AG10803 (cell line): ENCODE results near the gene P4HTM.

Source experiments
- DNase-seq: peaks from one replicate; pipeline ENCODE4 v3.0.0; 2010; ENCODE audit warnings: low read depth
- H3K4me3 ChIP-seq: 2 replicates; pipeline ENCODE4 v1.5.1; 2011; ENCODE audit warnings: mild to moderate bottlenecking, low read length, control low read depth
- CTCF ChIP-seq: conservative IDR thresholded peaks from 2 replicates; pipeline ENCODE4 v1.5.1; 2011; ENCODE audit warnings: mild to moderate bottlenecking, low read length, control low read depth, inconsistent platforms

The P4HTM gene

GRCh38 chr3:48983096-48983495 is 6.9 kb upstream of the P4HTM start:
- no peak for TF ChIP-seq CTCF
- DNase-seq = no peak

GRCh38 chr3:48984663-48985062 is 5.4 kb upstream of the P4HTM start:
- no peak for TF ChIP-seq CTCF

More at GRCh38 chr3:48983096-48983495, 6.9 kb upstream of the P4HTM start:
- H3K4me3 ChIP-seq = no peak overlapping the region

GRCh38 chr3:48985831-48986376 is 4.1 kb upstream of the P4HTM start:
- H3K4me3 ChIP-seq = no peak overlapping the region
- no peak for DNase-seq
- TF ChIP-seq CTCF = no peak

More at GRCh38 chr3:48984663-48985062, 5.4 kb upstream of the P4HTM start:
- no peak for DNase-seq
- H3K4me3 ChIP-seq = no peak overlapping the region

- DNase-seq = no peak
- peak overlapping the region; percentile 82 for H3K4me3 ChIP-seq
- TF ChIP-seq CTCF = no peak
Measured at GRCh38 chr3:48989126-48989795, 780 bp upstream of the P4HTM start.

- peak; percentile 23 for DNase-seq
- no peak for TF ChIP-seq CTCF
- peak overlapping the region; percentile 82 for H3K4me3 ChIP-seq
Measured at GRCh38 chr3:48990636-48991469, 812 bp downstream of the P4HTM start.

GRCh38 chr3:48991851-48992545 is 2.0 kb downstream of the P4HTM start:
- no peak for TF ChIP-seq CTCF
- H3K4me3 ChIP-seq = peak overlapping the region; percentile 82
- DNase-seq = no peak
